Gastroesophageal sphincter (tissue), 4 donors: ENCODE measurements around the gene RALGPS1. TPM values are rescaled to one million over a fixed set of nuclear protein-coding genes. Genes with fewer than 3 reads are reported as not detected.

Experiments
- ATAC-seq: fragments of 150-250 bp; one replicate; pipeline ENCODE4 v1.9.1; 2016; ENCODE audit warnings: mild to moderate bottlenecking, moderate library complexity
- H3K27ac ChIP-seq, 4 donors: fragments of 200-600 bp; sonication (generic) in 3 of 4; 1 replicate in 3 of 4; 2 replicates in 1 of 4; pipeline ENCODE4 v1.5.1; 2016 to 2019
- H3K27me3 ChIP-seq: fragments of 200-600 bp; sonication (generic); one replicate; pipeline ENCODE4 v1.5.1; 2019
- H3K36me3 ChIP-seq, 2 donors: fragments of 200-600 bp; sonication (generic); one replicate each; pipeline ENCODE4 v1.5.1; 2019; ENCODE audit warnings: control low read depth in 1 of 2
- H3K4me1 ChIP-seq, 3 donors: fragments of 200-600 bp; sonication (generic); 1 replicate in 2 of 3; 2 replicates in 1 of 3; pipeline ENCODE4 v1.5.1; 2016 to 2019; ENCODE audit warnings: control low read depth in 2 of 3
- H3K4me3 ChIP-seq, 2 donors: fragments of 200-600 bp; sonication (generic); one replicate each; pipeline ENCODE4 v1.5.1; 2019; ENCODE audit warnings: mild to moderate bottlenecking in 1 of 2, moderate library complexity in 1 of 2
- H3K9me3 ChIP-seq, 3 donors: fragments of 200-600 bp; sonication (generic); one replicate each; pipeline ENCODE4 v1.5.1; 2017 to 2019; ENCODE audit warnings: control low read depth in 2 of 3
- CTCF ChIP-seq, 4 experiments: fragments of 200-600 bp in 2 of 4; fragments of 450-650 bp in 2 of 4; sonication (generic) in 1 of 4; IDR thresholded peaks; one replicate each; pipeline ENCODE4 v1.5.1; 2017 to 2019; ENCODE audit warnings: antibody characterized with exemption in 4 of 4, mild to moderate bottlenecking in 2 of 4, moderate library complexity in 2 of 4
- EP300 ChIP-seq: sonication (generic); formaldehyde crosslinking; IDR thresholded peaks from one replicate; pipeline ENCODE4 v1.6.1; 2017; ENCODE audit warnings: antibody characterized with exemption, mild to moderate bottlenecking
- POLR2A ChIP-seq, 2 donors: fragments of 450-650 bp; IDR thresholded peaks; one replicate each; pipeline ENCODE4 v1.6.1; 2017; ENCODE audit warnings: antibody characterized with exemption in 2 of 2, mild to moderate bottlenecking in 2 of 2, moderate library complexity in 1 of 2
- POLR2AphosphoS5 ChIP-seq: sonication (generic); formaldehyde crosslinking; IDR thresholded peaks from one replicate; pipeline ENCODE4 v1.6.1; 2017; ENCODE audit warnings: antibody characterized with exemption
- WGBS, 2 donors: methylation state at CpG; one replicate each; pipeline ENCODE4 v1.1.5; 2018; ENCODE audit warnings: low coverage in 1 of 2; 5-methylcytosine and 5-hydroxymethylcytosine counted together
- total RNA-seq, 4 donors: library from RNA; depleted of rRNA; stranded (reverse); fragments of >200 nt; gene quantifications; one replicate each; pipeline ENCODE4 v1.1.0, GENCODE V29; 2016

The RALGPS1 gene
- total RNA-seq, 4 donors from 2014 or later: 5.9 to 17.4 (median 11.3) TPM

GRCh38 chr9:126886034-126886822 is 28.4 kb upstream of the RALGPS1 start:
- WGBS, 2 donors: 73 to 74% methylated on average over 10 of the region's 23 CpGs
- TF ChIP-seq POLR2A (IDR thresholded peaks at IDR 0.05): no peak
- TF ChIP-seq POLR2AphosphoS5: no peak
- no peak for TF ChIP-seq EP300
- TF ChIP-seq CTCF (IDR thresholded peaks at IDR 0.05): no peak
- no peaks in the 10 kb centered on the region for H3K27me3 ChIP-seq
- peaks cover 0 to 6% (median 2%) of the 10 kb centered on the region in 3 donors for H3K4me1 ChIP-seq
- H3K27ac ChIP-seq: no peak overlapping the region
- no peaks in the 10 kb centered on the region for H3K9me3 ChIP-seq
- no peak overlapping the region for H3K4me3 ChIP-seq
- peaks cover 0 to 30% of the 10 kb centered on the region in 2 donors for H3K36me3 ChIP-seq
- no peak for ATAC-seq

- Histone ChIP-seq H3K27ac (no peak overlapping the region), H3K4me1 (peaks cover 0 to 6% (median 2%) of the 10 kb centered on the region in 3 donors), H3K27me3 (no peaks in the 10 kb centered on the region), H3K4me3 (no peak overlapping the region), H3K36me3 (peaks cover 0 to 27% of the 10 kb centered on the region in 2 donors), H3K9me3 (no peaks in the 10 kb centered on the region)
- ATAC-seq: no peak
- 51 to 87% methylated on average over 4 to 10 of the region's 10 CpGs for WGBS, 2 donors
- no peak for TF ChIP-seq CTCF (IDR thresholded peaks at IDR 0.05)
- TF ChIP-seq POLR2A (IDR thresholded peaks at IDR 0.05): no peak
- no peak for TF ChIP-seq EP300
- no peak for TF ChIP-seq POLR2AphosphoS5
Measured at GRCh38 chr9:126886897-126887296, 27.7 kb upstream of the RALGPS1 start.

DNA sequence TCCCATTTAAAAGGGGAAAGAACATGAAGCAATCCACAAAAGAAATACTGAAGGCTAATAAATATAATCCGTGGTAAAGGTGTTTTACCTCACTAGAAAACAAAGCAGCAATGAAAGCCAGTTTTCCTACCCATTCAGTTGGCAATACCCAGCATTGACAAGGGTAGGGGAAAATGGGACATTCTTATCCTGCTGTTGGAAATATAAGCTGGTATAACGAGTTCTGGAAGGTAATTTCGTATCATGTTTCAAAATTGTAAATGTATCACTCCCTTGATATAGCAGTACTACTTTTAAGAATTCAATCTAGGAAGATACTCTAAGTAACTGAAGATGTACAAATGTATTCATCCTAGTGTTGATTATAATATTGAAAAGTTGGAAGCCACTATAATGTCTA is 22.9 kb upstream of the RALGPS1 start:
- H3K27ac ChIP-seq: no peak overlapping the region
- H3K36me3 ChIP-seq: peaks cover 0 to 2% of the 10 kb centered on the region in 2 donors
- H3K4me1 ChIP-seq: no peaks in the 10 kb centered on the region
- no peaks in the 10 kb centered on the region for H3K27me3 ChIP-seq
- TF ChIP-seq POLR2A (IDR thresholded peaks at IDR 0.05) (no peak), CTCF (IDR thresholded peaks at IDR 0.05) (no peak), EP300 (no peak)
- H3K4me3 ChIP-seq: no peak overlapping the region
- no peak for ATAC-seq
- 76 to 77% methylated on average over 3 of the region's 3 CpGs for WGBS, 2 donors
- no peaks in the 10 kb centered on the region for H3K9me3 ChIP-seq

DNA sequence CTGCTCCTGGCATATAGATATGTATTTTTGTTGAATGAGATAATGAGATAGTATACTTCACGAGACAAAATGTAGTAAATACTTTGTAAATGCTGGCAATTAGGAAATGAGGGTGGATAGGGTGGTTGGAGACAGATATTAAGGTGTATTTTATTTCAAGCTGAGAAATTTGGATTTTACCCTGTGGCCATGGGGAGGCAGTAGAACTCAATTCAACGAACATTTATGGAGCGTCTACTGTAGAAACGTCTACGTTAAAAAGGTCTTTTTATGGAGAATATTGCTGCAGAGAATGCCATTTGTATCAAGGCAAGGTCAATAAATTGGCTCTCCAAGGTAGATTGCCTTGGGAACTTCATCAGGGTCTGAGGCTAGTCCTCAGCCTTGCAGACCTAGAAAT is 21.5 kb upstream of the RALGPS1 start:
- H3K4me1 ChIP-seq: no peaks in the 10 kb centered on the region
- H3K9me3 ChIP-seq: no peaks in the 10 kb centered on the region
- 20 to 25% methylated on average over 4 to 5 of the region's 5 CpGs for WGBS, 2 donors
- H3K4me3 ChIP-seq: no peak overlapping the region
- no peak overlapping the region for H3K27ac ChIP-seq
- no peak for ATAC-seq
- no peaks in the 10 kb centered on the region for H3K36me3 ChIP-seq
- H3K27me3 ChIP-seq: no peaks in the 10 kb centered on the region
- TF ChIP-seq CTCF (IDR thresholded peaks at IDR 0.05) (no peak), POLR2AphosphoS5 (no peak), EP300 (no peak), POLR2A (IDR thresholded peaks at IDR 0.05) (no peak)

DNA sequence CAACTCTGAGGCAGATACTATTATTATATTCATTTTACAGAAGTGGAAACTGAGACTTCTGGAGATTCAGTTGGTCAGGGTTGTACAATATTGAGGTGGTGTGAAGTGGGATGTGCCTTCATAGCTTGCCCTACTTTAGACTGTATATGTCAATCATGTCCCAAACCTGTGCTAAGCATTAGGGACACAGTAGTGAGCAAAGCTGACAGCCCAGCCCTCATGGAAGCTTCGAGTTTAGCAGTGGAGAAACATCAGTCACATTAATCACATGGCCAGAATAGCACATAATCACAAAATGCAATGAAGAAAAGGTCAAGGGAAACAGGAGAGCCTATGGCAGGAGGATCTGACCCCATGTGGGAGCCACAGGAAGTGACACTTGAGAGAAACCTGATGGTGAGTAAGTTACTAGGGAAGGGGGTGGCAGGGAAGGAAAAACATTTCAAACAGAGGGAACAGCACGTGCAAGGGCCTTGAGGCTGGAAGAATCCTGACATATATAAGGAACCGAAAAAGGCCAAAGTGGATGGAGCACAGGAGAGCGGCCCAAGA is 20.5 kb upstream of the RALGPS1 start:
- WGBS, 2 donors: 63 to 74% methylated on average over 4 of the region's 4 CpGs
- no peaks in the 10 kb centered on the region for H3K27me3 ChIP-seq
- H3K27ac ChIP-seq: no peak overlapping the region
- no peaks in the 10 kb centered on the region for H3K36me3 ChIP-seq
- no peaks in the 10 kb centered on the region for H3K9me3 ChIP-seq
- no peak overlapping the region for H3K4me3 ChIP-seq
- no peaks in the 10 kb centered on the region for H3K4me1 ChIP-seq
- TF ChIP-seq CTCF (IDR thresholded peaks at IDR 0.05): no peak
- no peak for TF ChIP-seq POLR2AphosphoS5
- TF ChIP-seq EP300: no peak
- TF ChIP-seq POLR2A (IDR thresholded peaks at IDR 0.05): no peak
- no peak for ATAC-seq
